HG03442 (cell line): ENCODE results near the gene NTRK2.

Experiments
- ATAC-seq: cut with Tn5 transposase; IDR thresholded peaks from one replicate; pipeline ENCODE4 v1.9.1; 2021; ENCODE audit warnings: mild to moderate bottlenecking, moderate library complexity; ENCODE audit not compliant: unreplicated experiment

The NTRK2 gene

DNA sequence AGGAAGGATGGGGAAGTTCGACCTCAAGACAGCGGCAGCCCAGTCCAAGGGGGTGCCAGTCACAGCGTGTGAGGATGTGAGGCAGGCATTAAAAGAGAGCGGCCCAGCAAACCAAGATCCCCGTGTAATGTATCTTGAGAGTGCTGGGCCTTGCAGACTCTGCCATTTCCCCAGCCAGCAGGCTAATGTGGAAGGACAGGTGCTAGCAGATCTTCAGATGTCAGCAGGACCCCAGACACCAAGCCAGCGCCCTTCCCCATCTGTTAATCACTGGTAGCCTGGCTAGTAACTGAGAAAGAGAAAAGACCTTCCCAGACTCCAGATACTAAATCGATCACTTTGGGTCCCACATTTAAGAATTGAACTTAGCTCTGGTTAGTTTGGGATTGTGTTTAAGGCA is 62.2 kb downstream of the NTRK2 start:
- no peak for ATAC-seq

DNA sequence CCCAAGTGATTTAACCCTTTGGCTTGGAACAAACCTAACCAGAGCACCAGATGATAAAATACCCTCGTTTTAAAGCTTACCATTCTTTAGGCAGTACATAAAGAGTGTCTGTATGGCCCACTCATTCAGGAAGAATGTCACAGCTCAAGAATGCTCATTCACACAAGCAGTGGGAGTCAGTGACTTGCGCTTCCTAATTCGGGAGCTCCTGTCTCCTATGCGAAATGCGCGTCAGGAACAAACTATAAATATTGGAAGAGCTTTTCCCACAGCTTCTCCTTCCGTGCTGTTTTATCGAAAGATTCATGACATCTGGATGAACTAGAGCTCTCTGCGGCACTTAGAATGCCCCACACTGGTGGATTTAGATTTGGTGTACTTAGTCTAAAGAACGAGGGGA is 66.6 kb downstream of the NTRK2 start:
- ATAC-seq, result no peak

DNA sequence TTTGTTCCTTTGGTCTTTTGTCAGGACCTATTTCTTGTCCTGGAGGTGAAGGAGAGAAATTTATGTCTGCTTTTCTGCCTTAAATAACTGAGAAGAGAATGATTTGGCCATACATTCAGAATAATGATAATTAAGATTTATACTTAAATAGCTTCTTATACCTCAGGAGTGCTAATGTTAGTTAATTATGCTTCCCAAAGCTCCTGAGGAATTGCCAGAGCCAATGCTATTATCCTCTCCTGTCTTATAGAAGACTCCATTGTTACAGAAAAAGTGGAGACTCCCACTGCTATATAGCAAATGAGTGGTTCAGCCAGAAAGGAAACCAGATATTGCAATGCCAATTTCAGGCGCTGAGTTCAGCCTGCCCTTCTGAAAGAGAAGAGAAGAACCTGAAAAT is 67.0 kb downstream of the NTRK2 start:
- no peak for ATAC-seq

DNA sequence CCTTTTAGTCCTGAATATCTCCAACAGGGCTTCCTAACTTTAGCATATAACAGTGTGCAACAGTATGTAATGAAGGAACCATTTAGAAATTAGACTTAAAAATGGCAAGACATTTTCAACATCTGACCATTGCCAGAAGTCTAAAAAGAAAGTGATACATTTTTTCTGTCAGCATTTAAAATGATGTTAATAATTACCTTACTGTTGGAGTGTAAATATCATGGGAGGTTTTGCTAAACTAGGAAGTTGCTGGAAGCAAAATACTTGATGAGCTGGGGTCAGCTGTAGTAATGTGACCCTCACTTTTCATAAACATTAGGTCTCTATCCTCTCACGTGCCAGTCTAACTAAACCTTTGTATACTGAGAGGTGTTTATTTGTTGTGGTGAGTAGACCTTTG is 68.8 kb downstream of the NTRK2 start:
- ATAC-seq, result no peak

DNA sequence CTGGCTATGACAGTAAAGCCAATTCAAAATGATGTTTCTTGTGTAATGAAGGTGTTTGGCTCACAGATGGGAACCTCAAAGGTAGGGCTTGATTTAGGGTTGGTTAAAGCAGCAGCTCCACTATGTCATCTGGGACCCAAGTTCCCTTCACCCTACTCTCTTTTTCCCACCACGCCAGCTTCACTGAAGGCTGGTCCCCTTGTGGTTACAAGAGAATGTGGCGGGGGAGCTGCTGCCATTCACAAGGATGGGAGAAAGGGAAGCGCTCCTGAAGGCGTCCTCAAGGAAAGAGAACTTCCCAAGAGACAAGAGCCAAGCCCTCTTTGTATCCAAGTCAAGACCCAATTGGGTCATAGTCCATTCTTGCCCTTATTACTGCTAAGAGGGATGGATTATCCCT is 72.7 kb downstream of the NTRK2 start:
- no peak for ATAC-seq

DNA sequence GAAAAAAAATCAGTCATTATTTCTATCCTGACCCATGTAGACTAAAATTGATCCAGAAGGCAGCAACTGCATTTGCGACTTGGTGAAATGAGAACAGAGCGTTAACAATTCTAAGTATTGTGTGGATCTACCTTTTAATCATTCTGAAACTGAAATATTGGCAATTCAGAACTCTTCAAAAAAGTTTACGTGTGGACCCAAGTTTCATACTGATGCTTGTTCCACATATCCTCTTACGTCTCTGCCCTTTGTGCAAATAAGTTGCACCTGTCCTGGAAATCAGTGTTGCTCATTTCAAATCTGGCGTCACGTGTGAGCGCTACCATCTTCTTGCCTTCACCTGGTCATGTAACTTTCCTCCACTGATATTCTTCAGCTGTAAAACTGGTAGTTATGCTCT is 74.7 kb downstream of the NTRK2 start:
- peak; percentile 74 for ATAC-seq

DNA sequence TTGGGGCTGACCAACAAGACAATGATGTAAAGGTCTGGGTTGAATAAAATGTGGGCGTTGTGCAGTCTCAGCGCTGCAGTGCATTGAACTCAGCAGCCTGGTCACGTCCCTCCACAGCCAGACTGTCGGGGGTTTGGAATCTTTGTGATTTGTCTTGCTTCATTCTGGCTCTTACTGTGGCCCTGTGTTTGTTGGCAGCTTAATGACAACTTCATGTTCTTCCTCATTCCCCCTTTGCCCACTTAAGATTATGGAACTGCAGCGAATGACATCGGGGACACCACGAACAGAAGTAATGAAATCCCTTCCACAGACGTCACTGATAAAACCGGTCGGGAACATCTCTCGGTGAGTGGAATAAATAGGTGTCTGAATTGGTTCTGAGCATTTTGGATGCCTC is 75.2 kb downstream of the NTRK2 start:
- ATAC-seq, result no peak

DNA sequence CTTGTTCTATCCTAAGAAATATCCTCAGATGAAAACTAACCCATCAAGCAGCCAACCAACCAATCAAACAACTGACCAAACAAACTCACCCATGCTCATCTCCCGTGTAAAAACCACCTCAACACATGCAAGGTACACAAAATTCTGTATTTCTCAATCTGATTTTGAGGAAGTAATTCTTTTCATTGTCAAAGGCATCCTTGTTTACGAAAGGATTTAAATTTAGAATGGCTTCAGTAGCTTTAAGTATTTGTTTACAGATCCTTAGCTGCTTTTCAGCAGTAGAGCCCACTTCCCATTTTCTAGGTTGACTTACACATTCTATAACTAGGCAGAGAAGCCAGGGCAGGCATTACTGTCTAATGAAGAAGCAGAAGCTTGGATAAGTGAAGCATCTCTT is 78.6 kb downstream of the NTRK2 start:
- peak; percentile 44 for ATAC-seq

DNA sequence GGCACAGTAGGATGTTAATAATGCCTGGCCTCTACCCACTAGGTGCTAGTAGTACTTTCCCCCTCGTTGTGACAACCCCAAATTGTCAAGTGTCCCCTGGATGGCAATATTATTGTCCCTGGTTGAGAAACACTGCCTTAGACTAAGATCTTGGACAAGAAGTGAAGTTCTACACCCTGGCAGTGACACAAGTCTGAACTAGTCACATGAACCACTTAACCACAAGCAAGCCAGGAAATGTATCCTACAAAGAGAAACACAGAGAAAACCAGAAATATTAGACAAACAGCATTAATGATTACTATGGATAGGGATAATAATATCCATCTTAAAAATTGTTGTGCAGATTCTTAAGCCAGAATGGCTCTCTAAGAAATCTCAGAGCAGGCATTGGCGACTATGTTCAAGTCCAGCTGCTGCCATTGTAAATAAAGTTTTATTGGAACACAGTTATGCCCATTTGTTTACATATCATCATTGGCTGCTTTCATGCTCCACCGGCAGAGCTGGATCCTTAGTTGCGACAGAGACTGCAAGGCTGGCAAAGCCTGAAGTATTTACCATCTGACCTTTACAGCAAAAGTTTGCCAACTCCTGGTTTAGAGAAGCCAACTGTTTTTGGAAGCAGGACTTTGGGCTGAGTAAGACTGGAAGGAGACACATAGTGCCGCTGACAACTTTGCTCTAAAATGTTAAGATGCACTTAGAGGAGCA is 80.8 kb downstream of the NTRK2 start:
- ATAC-seq, result no peak

DNA sequence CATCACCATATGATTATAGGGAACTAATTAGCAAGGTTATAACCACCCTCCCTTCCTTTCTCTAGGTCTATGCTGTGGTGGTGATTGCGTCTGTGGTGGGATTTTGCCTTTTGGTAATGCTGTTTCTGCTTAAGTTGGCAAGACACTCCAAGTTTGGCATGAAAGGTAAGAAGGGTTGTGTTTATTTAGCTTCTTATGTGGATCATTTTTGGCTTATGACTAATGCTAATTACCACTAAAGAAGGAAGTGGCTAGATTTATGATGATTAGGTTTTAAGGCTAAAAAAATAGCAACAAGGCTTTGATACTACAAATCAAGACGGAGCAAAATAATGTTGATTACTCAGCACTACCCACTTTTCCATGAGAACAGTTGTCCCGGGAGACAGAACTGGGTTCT is 82.4 kb downstream of the NTRK2 start:
- no peak for ATAC-seq

DNA sequence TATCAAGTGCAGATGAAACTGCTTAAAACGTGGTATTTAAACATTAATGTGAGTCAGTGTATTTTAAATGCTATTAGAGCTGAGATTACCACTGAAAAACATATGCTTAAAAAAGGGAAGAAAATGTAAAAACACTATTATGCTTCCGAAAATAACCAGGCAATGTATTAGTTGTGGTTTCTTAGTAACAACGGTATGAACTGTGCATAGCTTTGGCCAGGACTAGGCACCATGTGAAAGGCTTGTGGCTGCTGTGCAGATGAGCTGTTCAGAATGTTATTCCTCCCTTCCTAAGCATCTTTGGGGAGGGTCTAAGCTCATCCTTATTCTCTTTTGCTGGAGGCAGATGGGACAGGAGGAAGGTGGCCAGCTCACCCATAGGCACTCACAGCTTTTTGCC is 84.9 kb downstream of the NTRK2 start:
- no peak for ATAC-seq

DNA sequence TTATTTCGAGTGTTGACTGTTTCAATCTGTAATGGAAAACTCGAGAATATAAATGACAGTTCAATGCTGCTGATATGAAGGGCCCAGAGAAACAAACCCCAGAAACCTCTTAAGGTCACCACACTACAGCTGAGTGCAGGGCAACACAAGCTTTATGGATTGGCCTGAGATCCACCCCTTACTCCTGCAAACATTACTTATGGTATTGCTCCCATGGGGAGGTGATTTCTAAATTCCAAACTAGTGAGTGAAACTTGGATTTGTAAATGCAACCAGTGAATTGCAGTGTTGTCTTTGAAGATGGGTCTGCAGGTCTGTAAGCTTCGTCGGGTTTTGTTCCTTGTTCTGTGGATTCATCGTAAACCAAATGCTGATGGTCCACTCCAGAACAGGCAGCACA is 85.4 kb downstream of the NTRK2 start:
- no peak for ATAC-seq

DNA sequence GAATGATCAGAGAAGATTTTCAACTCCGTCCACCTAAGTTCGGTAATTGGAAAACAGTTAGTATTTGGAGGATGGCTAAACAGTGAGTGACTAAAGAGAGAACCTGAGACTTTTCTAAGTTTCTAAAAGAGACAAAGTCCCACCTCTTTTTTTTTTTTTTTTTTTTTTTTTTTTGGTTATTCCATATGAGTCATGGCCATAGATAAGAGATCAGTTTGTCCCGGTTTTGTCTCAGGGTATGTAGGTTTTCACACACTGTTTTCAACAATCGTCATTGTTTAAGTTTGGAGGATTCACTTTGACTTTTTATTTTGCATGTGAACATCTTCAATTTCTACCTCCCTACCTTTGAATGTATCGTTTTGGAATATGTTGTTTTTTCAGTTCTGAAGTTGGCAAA is 85.9 kb downstream of the NTRK2 start:
- ATAC-seq, result no peak

DNA sequence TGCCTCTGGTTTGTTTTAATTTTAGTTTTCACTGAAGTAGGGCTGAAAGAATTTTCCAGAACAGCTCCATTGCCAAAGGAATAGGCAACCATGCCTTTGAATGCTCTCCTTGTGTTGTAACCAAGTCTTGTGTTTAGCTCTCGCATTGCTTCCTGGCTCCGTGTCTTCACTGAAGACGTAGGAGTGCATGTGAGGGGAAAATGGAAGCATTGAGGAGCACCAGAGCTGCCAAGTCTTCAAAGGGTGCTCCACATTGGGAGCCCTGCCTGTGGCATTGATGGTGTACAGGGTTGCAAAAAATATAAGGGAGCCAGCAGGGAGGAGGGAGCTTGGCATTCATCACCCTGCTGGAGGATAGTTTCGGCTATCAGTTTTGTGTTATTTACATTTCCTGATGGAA is 86.6 kb downstream of the NTRK2 start:
- ATAC-seq, result no peak

DNA sequence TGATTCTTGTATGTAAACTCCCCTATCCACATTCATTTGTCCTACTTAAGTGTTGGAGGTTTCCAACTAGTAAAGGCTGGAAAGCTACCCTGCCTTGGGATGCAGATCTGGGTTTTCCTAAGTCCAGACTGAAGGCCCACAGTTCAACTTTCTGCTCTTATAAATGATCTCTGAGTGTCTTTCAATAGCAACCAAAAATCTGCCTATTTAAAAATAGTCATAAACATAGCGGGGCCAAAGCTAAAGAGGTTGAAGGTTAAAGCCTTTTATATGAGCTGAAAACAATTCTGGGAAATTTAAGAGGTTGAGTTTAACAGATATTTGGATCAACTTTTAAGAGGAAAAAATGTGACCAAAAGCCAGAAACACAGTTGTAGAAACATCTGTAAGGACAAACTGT is 87.2 kb downstream of the NTRK2 start:
- ATAC-seq, result no peak

DNA sequence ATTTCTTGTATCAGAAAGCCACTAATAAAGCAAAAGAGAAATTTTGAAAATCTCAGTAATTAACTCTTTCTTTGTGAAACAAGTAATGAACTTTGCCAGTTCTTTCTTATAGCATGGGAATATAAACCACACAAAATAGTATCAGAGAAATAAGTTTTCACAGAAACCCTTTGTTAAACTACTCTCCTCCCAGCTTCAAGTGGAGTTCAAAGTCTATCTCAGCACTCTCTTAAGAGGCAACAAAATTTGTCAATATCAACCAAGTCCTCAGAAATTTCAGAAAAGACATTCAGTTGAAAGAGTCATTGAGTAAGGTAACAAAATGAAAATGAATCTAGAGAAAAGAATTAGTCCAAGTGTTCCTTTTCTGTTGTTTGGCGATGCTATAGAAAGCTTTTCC is 89.3 kb downstream of the NTRK2 start:
- ATAC-seq, result no peak

DNA sequence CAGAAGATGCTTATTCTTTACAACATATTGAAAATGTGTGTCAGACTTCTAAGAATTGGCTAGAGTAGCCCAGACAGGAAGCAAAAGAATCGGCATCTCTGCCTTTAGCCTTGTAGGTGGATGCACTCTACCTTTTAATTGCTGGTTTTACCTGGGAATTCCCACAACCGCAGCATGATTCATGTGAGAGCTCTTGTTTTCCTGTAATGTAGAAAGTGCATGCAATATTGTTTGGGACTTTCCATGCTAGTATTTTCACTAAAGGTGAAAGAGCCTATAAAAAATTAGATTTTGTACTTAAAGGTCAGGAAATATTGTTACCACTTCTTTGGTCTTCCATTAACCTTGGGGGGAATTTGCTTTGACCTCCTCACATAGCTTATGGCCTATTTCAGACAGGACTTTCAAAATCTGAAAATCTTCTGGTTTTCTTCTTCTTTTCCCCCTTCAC is 89.8 kb downstream of the NTRK2 start:
- peak; percentile 50 for ATAC-seq

DNA sequence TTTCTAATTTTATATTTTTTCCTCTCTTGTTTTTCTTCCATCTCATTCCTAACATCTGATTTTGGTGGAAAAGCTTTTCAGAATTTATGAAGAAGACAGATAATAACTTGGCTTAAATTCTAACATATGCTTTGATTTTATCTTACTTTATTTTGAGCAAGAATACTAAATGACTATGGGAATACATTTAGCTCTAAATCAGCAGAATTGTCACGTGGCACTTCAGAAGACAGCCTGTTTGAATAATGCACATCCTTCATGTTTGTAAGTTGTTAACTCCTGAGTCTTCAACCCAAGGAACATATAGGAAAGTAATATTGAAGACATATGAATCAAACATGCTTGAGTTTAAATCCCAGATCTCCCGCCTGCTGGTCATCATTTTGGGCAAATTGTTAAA is 90.3 kb downstream of the NTRK2 start:
- no peak for ATAC-seq

DNA sequence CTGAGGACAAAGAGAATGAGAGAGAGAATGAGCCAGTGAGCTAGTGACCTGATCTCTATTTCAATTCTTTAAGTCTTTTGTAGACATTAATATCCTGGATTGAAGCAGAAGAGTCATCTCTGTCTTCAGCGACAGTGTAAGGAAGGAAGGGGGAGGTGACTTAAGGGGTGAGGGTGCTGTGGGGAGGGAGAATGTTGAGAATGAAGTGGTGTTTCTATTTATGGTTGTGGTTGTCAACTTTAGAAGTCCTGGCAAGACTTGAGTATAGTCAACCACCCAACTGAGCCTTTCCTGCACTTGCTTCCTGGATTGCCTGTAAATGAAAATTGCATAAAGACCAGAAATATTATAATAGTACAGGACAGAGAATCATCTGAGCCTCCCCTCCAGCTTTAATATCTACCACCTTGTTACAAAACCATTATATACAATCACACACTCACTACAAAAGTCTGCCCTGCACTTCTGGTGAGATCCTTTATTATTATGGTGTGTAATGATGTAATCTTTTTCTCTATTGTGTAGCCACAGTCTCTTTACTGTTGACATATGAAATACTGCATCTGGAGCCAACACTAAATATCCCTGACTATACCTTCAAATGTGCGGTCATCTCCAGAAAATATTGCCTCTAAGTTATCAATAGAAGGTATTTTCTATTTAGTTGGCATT is 91.7 kb downstream of the NTRK2 start:
- peak; percentile 57 for ATAC-seq

DNA sequence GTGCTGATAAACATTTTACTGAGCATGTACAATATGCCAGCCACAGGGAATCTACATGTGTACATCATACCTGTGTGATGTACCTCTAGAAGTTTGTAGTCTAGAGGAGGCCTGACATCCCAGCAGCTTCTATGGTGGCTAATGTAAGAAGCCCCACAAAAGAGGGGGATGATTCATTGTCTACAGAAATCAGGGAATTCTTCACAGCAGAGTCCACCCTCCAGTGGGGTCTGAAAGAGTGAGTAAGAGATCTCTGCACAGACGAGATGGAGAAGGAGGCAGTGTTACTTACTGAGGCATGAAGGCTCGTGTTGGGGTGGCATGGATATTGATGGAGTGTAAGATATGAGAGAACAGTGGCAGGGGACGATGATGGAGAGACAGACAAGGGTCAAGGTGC is 103.0 kb downstream of the NTRK2 start:
- ATAC-seq, result no peak

DNA sequence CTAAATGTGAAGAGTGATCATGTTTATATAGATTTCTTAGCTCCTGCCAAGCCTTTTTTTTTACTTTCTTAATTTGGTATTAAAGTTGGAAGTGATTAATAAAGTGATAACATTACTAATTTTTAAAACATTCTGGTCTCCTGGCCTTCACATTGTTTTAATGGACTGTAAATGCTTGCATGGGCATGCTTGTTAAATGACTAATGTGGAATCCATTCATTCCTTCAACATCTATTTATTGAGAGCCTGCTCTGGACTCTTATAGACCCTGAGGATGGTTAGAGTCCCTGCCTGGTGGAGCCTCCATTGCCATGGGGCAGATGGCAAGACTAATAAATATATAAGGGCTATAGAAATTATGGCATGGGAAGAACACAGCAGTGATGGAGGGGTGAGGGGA is 103.5 kb downstream of the NTRK2 start:
- no peak for ATAC-seq

DNA sequence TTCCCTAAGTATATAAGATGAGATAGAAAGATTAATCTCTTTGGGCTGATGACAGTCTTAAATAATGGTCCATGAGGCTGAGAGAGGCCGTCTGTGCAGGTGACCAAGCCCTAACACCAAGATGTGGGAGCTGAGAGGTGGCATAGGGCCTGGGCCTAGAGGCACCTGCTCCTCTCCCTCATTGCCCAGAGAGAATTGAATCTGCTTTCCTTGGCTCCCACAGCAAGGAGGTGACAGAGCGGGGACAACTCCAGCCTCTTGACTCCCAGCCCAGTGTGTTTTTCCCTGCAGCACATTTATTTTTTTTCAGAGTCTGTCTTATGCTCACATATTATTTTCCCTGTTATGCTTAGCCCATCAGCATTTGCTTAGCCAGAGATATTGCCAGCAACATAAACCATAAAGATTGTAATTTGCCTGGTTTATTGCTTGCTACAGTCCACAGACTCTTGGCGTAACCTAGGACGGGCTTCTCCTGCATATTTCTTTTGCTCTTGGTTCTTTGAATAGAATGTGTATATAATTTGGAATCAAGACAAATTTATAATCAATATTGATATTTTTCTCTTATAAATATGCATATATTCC is 105.6 kb downstream of the NTRK2 start:
- no peak for ATAC-seq
